Left ventricle myocardium inferior (tissue), 1 donor: Measurements from ENCODE around the gene CALHM1. TPM values are rescaled to one million over a fixed set of nuclear protein-coding genes. Genes with fewer than 3 reads are reported as not detected.
A peak's percentile ranks its signal among the peaks of the same experiment; 100 is the strongest.
"Not testable (repeated sequence)": the region's sequence is repeated elsewhere in the genome, so short reads cannot be mapped to it uniquely, and the experiment has no call there.

Experiments
- DNase-seq: peaks from one replicate; pipeline ENCODE4 v3.0.0-alpha.2; 2020
- H3K27ac ChIP-seq: fragments of 200-600 bp; replicated peaks from 2 replicates; pipeline ENCODE4 v1.8.0; 2021
- H3K27me3 ChIP-seq: fragments of 200-600 bp; 2 replicates; pipeline ENCODE4 v1.8.0; 2021; ENCODE audit warnings: low read depth
- H3K36me3 ChIP-seq: fragments of 200-600 bp; 2 replicates; pipeline ENCODE4 v1.8.0; 2021
- H3K4me1 ChIP-seq: fragments of 200-600 bp; 2 replicates; pipeline ENCODE4 v1.8.0; 2021
- H3K4me3 ChIP-seq: fragments of 200-600 bp; 2 replicates; pipeline ENCODE4 v1.8.0; 2021; ENCODE audit warnings: mild to moderate bottlenecking, moderate library complexity
- H3K9me3 ChIP-seq: fragments of 200-600 bp; replicated peaks from 2 replicates; pipeline ENCODE4 v1.8.0; 2021
- CTCF ChIP-seq: fragments of 200-600 bp; IDR thresholded peaks from 2 replicates; pipeline ENCODE4 v1.8.0; 2021; ENCODE audit warnings: antibody characterized with exemption, mild to moderate bottlenecking, borderline replicate concordance
- intact Hi-C: fragments of 100-400 bp; cut with micrococcal nuclease; formaldehyde crosslinking; loops from one replicate; pipeline ENCODE4 v1.11.0; 2022
- total RNA-seq: library from RNA; stranded (reverse); fragmentation: NEBNext Ultra II Directional; extraction: Animal tissue kit (Norgen Biotek cat#: 25700); gene quantifications from one replicate; pipeline ENCODE4 v1.2.1, GENCODE V29; 2021
- donor health status: DM: no; HTN: yes; CAD: no; lungs with severe emphysema.

Gene CALHM1
- total RNA-seq, 1 donor from 2014 or later: not detected

- Histone ChIP-seq H3K4me3 (no peak overlapping the region), H3K36me3 (no peaks in the 10 kb centered on the region), H3K27me3 (peaks cover 44% of the 10 kb centered on the region), H3K9me3 (no peaks in the 10 kb centered on the region), H3K4me1 (peaks cover 28% of the 10 kb centered on the region), H3K27ac (no peak overlapping the region)
- no peak for DNase-seq
- intact Hi-C loops: no loop called here
- no peak for TF ChIP-seq CTCF
Measured at GRCh38 chr10:103491729-103492364, 33.1 kb upstream of the CALHM1 start.

GRCh38 chr10:103490986-103491314, 32.2 kb upstream of the CALHM1 start:
- H3K27me3 ChIP-seq: peaks cover 35% of the 10 kb centered on the region
- DNase-seq: no peak

GRCh38 chr10:103487410-103487708, 28.7 kb upstream of the CALHM1 start:
- intact Hi-C loops: no loop called here
- Histone ChIP-seq H3K4me3 (no peak overlapping the region), H3K36me3 (no peaks in the 10 kb centered on the region), H3K9me3 (no peaks in the 10 kb centered on the region), H3K27me3 (no peaks in the 10 kb centered on the region), H3K27ac (no peak overlapping the region), H3K4me1 (peaks cover 6% of the 10 kb centered on the region)
- DNase-seq: no peak
- TF ChIP-seq CTCF: no peak

More at GRCh38 chr10:103490986-103491314, 32.2 kb upstream of the CALHM1 start:
- no peak overlapping the region for H3K27ac ChIP-seq
- no peaks in the 10 kb centered on the region for H3K9me3 ChIP-seq
- intact Hi-C loops: no loop called here
- no peak for TF ChIP-seq CTCF
- no peak overlapping the region for H3K4me3 ChIP-seq
- H3K4me1 ChIP-seq: peaks cover 28% of the 10 kb centered on the region
- no peaks in the 10 kb centered on the region for H3K36me3 ChIP-seq

- H3K36me3 ChIP-seq, H3K27me3 ChIP-seq, H3K27ac ChIP-seq, H3K4me3 ChIP-seq, DNase-seq, H3K9me3 ChIP-seq, intact Hi-C loops, H3K4me1 ChIP-seq: not testable (repeated sequence)
Measured at GRCh38 chr10:103486635-103487409, 28.1 kb upstream of the CALHM1 start.

GRCh38 chr10:103481974-103482531, 23.4 kb upstream of the CALHM1 start:
- intact Hi-C loops: no loop called here
- DNase-seq: no peak
- peaks cover 7% of the 10 kb centered on the region for H3K4me1 ChIP-seq
- H3K27me3 ChIP-seq: peaks cover 7% of the 10 kb centered on the region
- H3K36me3 ChIP-seq: no peaks in the 10 kb centered on the region
- peak; percentile 78 for TF ChIP-seq CTCF
- no peak overlapping the region for H3K27ac ChIP-seq
- H3K4me3 ChIP-seq: no peak overlapping the region
- no peaks in the 10 kb centered on the region for H3K9me3 ChIP-seq

- Histone ChIP-seq H3K36me3 (no peaks in the 10 kb centered on the region), H3K4me3 (no peak overlapping the region), H3K9me3 (no peaks in the 10 kb centered on the region), H3K27ac (no peak overlapping the region), H3K4me1 (peaks cover 7% of the 10 kb centered on the region), H3K27me3 (peaks cover 17% of the 10 kb centered on the region)
- intact Hi-C loops: no loop called here
- TF ChIP-seq CTCF: no peak
- DNase-seq: no peak
Measured at GRCh38 chr10:103480521-103480920, 21.8 kb upstream of the CALHM1 start.
